ENCODE data around the gene ICE1. TPM values are rescaled to one million over a fixed set of nuclear protein-coding genes. Genes with fewer than 3 reads are reported as not detected.
"Not testable (repeated sequence)": the region's sequence is repeated elsewhere in the genome, so short reads cannot be mapped to it uniquely, and the experiment has no call there.

The ICE1 gene
- total RNA-seq, 1 donor from 2014 or later, result 8.7 TPM

- no peak for ATAC-seq
- DNase-seq (ENCODE audit: low spot score), result no peak
Observed at GRCh38 chr5:5483880-5484598, 61.6 kb downstream of the ICE1 start.

- no peak for DNase-seq (ENCODE audit: low spot score)
- no peak for ATAC-seq
Observed at GRCh38 chr5:5486122-5486521, 63.6 kb downstream of the ICE1 start.

- ATAC-seq (no peak), DNase-seq (ENCODE audit: low spot score) (no peak)
Observed at GRCh38 chr5:5487585-5488360, 65.3 kb downstream of the ICE1 start.

- no peak for DNase-seq (ENCODE audit: low spot score)
Observed at GRCh38 chr5:5490774-5491347, 68.4 kb downstream of the ICE1 start.

GRCh38 chr5:5492087-5492933, 69.8 kb downstream of the ICE1 start:
- DNase-seq (ENCODE audit: low spot score), result no peak
- ATAC-seq, result peak; percentile 54

More at GRCh38 chr5:5490774-5491347, 68.4 kb downstream of the ICE1 start:
- no peak for ATAC-seq

GRCh38 chr5:5492934-5493271, 70.4 kb downstream of the ICE1 start:
- DNase-seq (ENCODE audit: low spot score); ATAC-seq: not testable (repeated sequence)

- DNase-seq (ENCODE audit: low spot score), result peak; percentile 83
- peak; percentile 96 for ATAC-seq
Observed at GRCh38 chr5:5494489-5495402, 72.3 kb downstream of the ICE1 start.

- no peak for DNase-seq (ENCODE audit: low spot score)
- ATAC-seq, result peak; percentile 71
Observed at GRCh38 chr5:5497152-5497788, 74.8 kb downstream of the ICE1 start.

- ATAC-seq, result no peak
- no peak for DNase-seq (ENCODE audit: low spot score)
Observed at GRCh38 chr5:5499442-5499841, 77.0 kb downstream of the ICE1 start.

- no peak for ATAC-seq
- DNase-seq (ENCODE audit: low spot score), result no peak
Observed at GRCh38 chr5:5504325-5504724, 81.8 kb downstream of the ICE1 start.

GRCh38 chr5:5505815-5506214, 83.3 kb downstream of the ICE1 start:
- DNase-seq (ENCODE audit: low spot score), result no peak
- ATAC-seq, result no peak

- no peak for DNase-seq (ENCODE audit: low spot score)
Observed at GRCh38 chr5:5508391-5508790, 85.9 kb downstream of the ICE1 start.

GRCh38 chr5:5511904-5512416, 89.5 kb downstream of the ICE1 start:
- no peak for DNase-seq (ENCODE audit: low spot score)
- ATAC-seq, result no peak

More at GRCh38 chr5:5508391-5508790, 85.9 kb downstream of the ICE1 start:
- no peak for ATAC-seq

GRCh38 chr5:5512543-5512942, 90.1 kb downstream of the ICE1 start:
- no peak for ATAC-seq
- no peak for DNase-seq (ENCODE audit: low spot score)

GRCh38 chr5:5520622-5521021, 98.1 kb downstream of the ICE1 start:
- not testable (repeated sequence) for ATAC-seq; DNase-seq (ENCODE audit: low spot score)

GRCh38 chr5:5521029-5521428, 98.6 kb downstream of the ICE1 start:
- ATAC-seq (no peak), DNase-seq (ENCODE audit: low spot score) (no peak)

- DNase-seq (ENCODE audit: low spot score) (no peak), ATAC-seq (no peak)
Observed at GRCh38 chr5:5521478-5521877, 99.0 kb downstream of the ICE1 start.

- no peak for DNase-seq (ENCODE audit: low spot score)
- ATAC-seq, result no peak
Observed at GRCh38 chr5:5522336-5522735, 99.9 kb downstream of the ICE1 start.

- ATAC-seq (no peak), DNase-seq (ENCODE audit: low spot score) (no peak)
Observed at GRCh38 chr5:5523066-5523505, 100.6 kb downstream of the ICE1 start.
